Measurements from ENCODE around the gene NDN.

NDN gene

DNA sequence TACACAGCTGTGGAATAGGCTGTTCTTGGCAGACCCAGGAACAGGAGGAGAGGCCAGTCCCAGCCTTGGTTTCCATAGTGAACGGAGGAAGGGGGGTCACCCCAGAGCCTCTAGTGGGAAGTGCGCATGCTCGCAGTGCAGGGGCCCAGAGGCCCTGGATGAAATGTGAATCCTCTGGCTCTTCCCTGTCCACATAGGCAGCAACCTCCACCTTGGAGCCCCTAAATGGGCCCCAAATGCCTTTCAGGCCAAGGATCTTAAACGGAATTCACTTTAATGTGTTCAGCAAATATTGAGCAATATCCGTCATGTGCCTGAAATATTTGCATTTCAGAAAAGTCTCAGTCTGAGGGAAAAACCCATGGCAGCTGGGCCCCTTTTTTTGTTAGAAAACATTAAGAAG lies 3.3 kb upstream of the NDN start:
- no peak for DNase-seq (ENCODE audit: low read depth)

DNA sequence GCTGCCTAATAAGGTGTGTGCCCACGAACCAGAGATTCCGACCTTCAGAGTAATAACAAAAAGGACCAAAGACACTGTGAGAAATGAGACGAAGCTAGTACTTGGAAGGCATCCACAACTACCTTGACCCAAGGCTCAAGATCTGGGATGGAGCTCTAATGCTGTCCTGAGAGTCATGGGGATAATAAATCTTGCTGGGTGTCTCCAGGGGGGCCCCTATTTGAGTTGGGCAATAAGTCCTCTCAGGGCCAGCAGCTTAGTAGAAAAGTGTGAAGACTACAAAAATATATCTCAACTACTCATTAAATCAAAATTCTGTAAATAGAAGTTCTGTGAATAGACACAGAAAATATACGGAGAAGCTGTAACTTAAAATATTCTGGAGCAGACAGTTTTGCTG lies 2.9 kb upstream of the NDN start:
- TF ChIP-seq, protein P1, sequence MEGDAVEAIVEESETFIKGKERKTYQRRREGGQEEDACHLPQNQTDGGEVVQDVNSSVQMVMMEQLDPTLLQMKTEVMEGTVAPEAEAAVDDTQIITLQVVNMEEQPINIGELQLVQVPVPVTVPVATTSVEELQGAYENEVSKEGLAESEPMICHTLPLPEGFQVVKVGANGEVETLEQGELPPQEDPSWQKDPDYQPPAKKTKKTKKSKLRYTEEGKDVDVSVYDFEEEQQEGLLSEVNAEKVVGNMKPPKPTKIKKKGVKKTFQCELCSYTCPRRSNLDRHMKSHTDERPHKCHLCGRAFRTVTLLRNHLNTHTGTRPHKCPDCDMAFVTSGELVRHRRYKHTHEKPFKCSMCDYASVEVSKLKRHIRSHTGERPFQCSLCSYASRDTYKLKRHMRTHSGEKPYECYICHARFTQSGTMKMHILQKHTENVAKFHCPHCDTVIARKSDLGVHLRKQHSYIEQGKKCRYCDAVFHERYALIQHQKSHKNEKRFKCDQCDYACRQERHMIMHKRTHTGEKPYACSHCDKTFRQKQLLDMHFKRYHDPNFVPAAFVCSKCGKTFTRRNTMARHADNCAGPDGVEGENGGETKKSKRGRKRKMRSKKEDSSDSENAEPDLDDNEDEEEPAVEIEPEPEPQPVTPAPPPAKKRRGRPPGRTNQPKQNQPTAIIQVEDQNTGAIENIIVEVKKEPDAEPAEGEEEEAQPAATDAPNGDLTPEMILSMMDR (IDR thresholded peaks at IDR 0.05; ENCODE audit: control insufficient read depth, extremely low read depth, insufficient read depth): no peak
- H3K4me3 ChIP-seq (ENCODE audit: low read depth, low read length): no peak overlapping the region
- DNase-seq (ENCODE audit: low read depth): no peak

More for the DNA sequence above, 3.3 kb upstream of the NDN start:
- no peak overlapping the region for H3K4me3 ChIP-seq (ENCODE audit: low read depth, low read length)
- TF ChIP-seq, protein P1 (IDR thresholded peaks at IDR 0.05; ENCODE audit: control insufficient read depth, extremely low read depth, insufficient read depth): no peak

DNA sequence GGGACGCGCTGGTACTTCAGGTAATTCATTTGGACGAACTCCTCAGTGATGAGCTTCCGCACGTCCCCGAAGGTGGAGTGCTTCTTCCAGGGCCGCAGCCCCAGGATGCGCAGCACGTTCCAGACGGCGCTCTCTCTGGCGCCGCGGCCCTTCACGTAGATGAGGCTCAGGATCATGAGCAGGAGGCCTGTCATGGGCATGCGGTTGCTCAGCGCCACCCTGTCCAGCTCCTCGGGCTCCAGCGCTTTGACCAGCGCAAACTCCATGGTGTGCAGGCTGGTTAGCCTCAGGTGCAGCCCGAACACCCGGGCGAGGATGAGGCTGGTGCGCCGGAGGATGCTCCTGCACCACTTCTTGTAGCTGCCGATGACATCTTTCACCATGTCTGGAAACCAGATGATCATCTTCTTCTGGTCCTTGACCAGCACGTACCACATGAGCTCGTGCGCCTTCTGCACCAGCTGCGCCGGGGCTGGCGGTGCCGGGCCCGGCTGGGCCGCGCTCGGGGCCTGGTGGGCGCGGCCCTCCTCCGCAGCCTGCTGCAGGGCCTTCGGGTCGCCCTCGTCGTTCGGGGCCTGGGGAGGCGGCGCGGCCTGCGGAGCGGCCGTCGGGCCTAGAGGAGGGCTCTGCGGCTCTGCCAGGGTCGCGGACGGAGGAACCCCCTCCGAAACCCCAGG lies 501 bp downstream of the NDN start:
- TF ChIP-seq, protein P1 (IDR thresholded peaks at IDR 0.05; ENCODE audit: control insufficient read depth, extremely low read depth, insufficient read depth): no peak
- H3K4me3 ChIP-seq (ENCODE audit: low read depth, low read length): peak overlapping the region; percentile 61
- DNase-seq (ENCODE audit: low read depth): no peak

DNA sequence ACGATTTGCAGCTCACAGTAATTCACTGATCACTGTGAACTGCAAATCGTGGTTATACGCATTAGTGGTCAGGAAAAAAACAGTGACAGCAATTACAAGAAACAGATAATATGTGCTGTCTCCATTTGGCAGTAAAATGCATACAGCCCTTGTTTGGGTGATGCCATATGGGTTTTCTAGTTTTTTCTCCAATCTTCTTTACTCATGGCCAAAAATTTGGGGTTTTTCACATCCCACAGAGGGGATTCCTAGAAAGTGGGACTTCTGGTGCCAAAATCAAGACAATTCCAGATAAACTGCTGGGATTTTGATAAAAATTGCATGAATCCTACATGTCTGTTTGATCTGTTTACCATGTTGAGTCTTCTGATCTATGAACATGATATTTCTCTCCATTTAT lies 15.6 kb downstream of the NDN start:
- H3K4me3 ChIP-seq (ENCODE audit: low read depth, low read length): no peak overlapping the region
- no peak for DNase-seq (ENCODE audit: low read depth)
- TF ChIP-seq, protein P1 (IDR thresholded peaks at IDR 0.05; ENCODE audit: control insufficient read depth, extremely low read depth, insufficient read depth): no peak

DNA sequence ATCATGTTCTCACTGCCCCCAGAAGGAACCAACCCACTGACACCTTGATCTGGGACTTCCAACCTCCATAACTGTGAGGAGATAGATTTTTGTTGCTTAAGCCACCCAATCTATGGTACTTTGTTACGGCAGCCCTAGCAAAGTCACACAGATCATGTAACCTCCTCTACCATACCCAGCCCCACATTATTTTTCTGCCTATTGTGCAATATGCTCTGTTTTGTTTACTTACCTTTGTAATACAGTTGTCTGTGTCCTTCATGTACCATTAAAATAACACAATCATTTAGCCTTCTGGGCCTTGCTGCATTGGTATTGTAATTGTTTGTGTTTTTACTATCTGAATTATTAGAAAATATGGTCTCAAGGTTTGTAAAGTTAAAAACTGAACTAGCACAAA lies 16.1 kb downstream of the NDN start:
- TF ChIP-seq, protein P1 (IDR thresholded peaks at IDR 0.05; ENCODE audit: control insufficient read depth, extremely low read depth, insufficient read depth): no peak
- no peak overlapping the region for H3K4me3 ChIP-seq (ENCODE audit: low read depth, low read length)
- no peak for DNase-seq (ENCODE audit: low read depth)

DNA sequence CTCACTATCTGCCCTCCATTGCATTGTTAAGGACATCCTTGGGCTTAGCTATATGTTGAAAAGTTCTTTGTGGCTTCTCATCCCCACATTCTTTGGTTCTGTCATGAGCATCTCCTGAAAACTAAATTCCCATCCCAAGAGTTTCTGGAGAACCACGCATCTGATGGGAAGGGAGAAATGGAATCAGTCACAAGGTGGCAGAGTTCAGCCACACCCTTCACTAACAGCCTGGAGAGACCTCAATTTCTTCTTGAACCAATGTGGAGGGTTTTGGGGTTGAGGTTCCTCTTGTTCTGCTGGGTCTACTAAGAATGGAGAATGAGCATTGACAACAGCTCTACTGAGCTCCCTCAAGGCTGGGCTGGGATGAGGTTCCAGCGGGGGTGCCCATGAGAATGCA lies 23.9 kb downstream of the NDN start:
- no peak overlapping the region for H3K4me3 ChIP-seq (ENCODE audit: low read depth, low read length)
- TF ChIP-seq, protein P1 (IDR thresholded peaks at IDR 0.05; ENCODE audit: control insufficient read depth, extremely low read depth, insufficient read depth): peak; percentile 35
- DNase-seq (ENCODE audit: low read depth): no peak

DNA sequence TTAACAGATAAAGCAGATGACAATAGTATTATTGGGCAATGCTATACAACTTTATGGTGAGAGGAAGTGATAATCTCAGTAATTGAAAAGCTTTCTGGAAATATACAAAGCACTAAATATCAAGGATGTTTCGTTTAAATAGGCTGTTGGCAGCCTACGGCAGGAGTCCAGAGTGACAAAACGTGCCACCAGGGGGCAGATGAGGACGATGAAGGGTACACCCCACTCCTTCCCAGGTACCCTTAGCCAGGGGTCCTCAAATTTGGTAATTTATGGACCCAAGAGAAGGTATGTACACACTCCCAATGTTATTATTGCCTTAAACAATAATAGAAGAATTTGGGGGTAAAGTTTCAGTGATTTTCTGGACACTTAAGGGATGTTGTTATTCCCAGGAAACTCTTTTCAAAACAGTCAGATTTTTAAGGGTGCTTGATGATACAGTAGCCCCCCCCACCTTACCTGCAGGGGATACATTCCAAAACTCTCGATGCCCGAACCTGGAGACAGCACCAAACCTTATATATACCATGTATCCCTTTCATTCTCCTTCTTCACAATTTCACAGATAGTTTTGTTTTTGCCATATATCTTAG lies 38.1 kb downstream of the NDN start:
- DNase-seq (ENCODE audit: low read depth): no peak
- H3K4me3 ChIP-seq (ENCODE audit: low read depth, low read length): no peak overlapping the region
- TF ChIP-seq, protein P1 (IDR thresholded peaks at IDR 0.05; ENCODE audit: control insufficient read depth, extremely low read depth, insufficient read depth): peak; percentile 85

Measured in LNCaP clone FGC (cell line).